GM19463 (cell line): Measurements from ENCODE around the gene SAMD4B.
"Not testable (repeated sequence)": the region's sequence is repeated elsewhere in the genome, so short reads cannot be mapped to it uniquely, and the experiment has no call there.

ENCODE experiments used
- ATAC-seq: cut with Tn5 transposase; IDR thresholded peaks from one replicate; pipeline ENCODE4 v1.9.1; 2021; ENCODE audit warnings: mild to moderate bottlenecking, moderate library complexity; ENCODE audit not compliant: unreplicated experiment

The SAMD4B gene

GRCh38 chr19:39341719-39342604, at the start of gene SAMD4B:
SAMD4B (plus strand) TSS chr19:39342421; CDS start chr19:39356894, 14,473 bp downstream.
- peak; percentile 83 for ATAC-seq

- no peak for ATAC-seq
These were observed 48.8 kb upstream of the SAMD4B start for GRCh38 chr19:39293394-39293793.

DNA sequence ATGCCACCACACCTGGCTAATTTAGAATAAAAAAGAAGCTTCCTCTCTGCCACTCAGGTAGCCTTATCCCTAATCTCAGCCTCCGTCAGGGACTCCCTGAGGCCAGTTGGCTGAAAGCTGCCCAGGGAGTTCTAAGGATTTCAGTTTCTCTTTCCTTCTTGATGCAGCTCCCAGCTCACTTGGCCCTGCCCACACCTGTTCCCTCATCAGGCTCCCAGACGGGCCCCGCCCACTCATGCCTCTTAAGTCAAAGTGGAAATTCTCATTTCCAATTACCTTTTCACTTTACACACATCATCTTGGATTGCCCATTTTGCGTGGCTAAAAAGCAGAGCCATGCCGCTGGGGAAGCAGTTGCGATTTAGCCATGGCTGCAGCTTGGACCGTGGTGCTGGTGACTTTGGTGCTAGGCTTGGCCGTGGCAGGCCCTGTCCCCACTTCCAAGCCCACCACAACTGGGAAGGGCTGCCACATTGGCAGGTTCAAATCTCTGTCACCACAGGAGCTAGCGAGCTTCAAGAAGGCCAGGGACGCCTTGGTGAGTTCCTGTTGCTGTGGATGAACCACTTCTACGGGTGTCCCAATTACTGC, 46.1 kb upstream of the SAMD4B start, which contains the start of gene IFNL1:
Gene IFNL1, plus strand, starts transcription at position 353 of the 591 bp plus-strand sequence. Its CDS starts 15 bp downstream, at position 368.
- no peak for ATAC-seq

DNA sequence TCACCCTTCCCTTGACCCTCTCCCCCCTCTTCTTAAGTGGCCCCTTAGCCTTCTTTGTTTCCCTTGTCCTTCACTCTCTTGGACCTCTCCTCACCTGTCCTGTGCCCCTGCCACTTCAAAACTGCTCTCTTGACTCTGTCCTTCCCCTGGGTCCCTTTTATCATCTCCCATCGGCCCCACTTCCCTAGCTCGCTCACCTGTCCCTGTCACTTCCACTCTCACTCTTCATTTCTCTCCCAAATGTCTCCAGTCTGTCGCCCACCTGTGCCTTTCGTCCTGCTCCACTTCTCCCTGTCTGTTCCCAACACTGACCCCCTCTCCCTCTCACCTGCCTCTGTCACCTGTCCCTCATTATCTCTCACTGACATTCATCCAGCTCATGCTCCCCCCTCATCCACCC, 45.3 kb upstream of the SAMD4B start:
- ATAC-seq, result no peak

DNA sequence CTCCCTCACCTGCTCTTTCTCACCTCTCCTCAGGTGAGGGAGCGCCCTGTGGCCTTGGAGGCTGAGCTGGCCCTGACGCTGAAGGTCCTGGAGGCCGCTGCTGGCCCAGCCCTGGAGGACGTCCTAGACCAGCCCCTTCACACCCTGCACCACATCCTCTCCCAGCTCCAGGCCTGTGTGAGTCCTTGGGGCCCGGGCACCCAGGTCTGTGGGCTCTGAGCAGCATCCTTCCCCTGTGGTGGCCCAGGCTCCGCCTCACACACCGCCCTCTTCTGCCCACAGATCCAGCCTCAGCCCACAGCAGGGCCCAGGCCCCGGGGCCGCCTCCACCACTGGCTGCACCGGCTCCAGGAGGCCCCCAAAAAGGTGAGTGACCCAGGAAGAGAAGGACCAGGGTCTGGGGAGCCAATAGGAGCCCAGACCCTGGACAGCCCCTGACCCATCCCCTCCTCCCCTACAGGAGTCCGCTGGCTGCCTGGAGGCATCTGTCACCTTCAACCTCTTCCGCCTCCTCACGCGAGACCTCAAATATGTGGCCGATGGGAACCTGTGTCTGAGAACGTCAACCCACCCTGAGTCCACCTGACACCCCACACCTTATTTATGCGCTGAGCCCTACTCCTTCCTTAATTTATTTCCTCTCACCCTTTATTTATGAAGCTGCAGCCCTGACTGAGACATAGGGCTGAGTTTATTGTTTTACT, 44.1 kb upstream of the SAMD4B start:
- no peak for ATAC-seq

DNA sequence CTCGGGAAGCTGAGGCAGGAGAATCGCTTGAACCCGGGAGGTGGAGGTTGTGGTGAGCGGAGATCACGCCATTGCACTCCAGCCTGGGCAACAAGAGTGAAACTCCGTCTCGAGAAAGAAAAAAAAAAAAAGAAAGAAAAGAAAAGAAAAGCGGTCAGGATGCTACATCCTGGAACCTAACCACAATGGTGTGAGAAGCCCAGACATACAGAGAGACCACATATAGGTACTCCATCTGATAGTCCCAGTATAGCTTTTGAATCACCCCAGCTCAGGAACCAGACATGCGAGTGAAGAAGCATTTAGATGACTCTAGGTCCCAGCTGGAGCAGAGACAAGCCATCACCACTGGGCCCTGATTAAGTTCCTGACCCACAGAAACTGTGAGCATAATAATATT, 42.8 kb upstream of the SAMD4B start:
- ATAC-seq, result no peak

GRCh38 chr19:39299832-39300231, 42.4 kb upstream of the SAMD4B start:
- no peak for ATAC-seq

- no peak for ATAC-seq
These were observed 41.2 kb upstream of the SAMD4B start for GRCh38 chr19:39301021-39301420.

DNA sequence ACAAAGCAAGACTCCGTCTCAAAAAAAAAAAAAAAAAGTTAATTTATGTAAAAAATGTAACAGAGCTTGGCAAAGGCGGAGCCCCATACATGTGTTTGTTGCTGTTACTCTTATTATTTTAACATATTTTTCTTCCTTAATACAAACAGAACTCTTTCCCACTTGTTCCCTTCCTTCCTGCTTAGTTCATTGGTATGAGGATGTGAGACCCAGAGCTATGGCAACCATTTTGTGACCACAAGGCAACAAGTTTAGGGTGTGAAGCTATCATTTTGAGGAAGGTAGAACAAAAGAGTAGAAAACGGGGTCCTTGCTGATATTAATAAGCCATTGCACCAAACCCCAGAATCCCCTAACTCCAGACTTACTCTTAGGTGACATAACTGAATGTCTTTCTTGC, 40.7 kb upstream of the SAMD4B start:
- no peak for ATAC-seq

- ATAC-seq, result no peak
These were observed 38.6 kb upstream of the SAMD4B start for GRCh38 chr19:39303373-39304184.

DNA sequence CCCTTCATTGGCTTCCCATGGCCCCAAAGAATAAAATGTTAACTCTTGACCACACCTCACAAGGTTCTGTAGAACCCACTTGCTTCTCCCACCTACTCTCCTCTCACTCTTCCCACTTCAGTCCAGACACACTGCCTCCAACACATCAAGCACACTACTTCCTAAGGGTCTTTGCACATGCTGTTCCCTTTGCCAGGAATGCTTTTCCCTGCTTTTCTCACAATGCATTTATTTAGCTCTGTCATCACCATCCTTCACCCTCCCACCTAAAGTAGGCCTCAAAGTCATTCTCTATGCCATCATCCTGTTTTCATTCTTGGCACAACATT, 38.1 kb upstream of the SAMD4B start:
- no peak for ATAC-seq

GRCh38 chr19:39304701-39305571, 37.3 kb upstream of the SAMD4B start:
- ATAC-seq, result no peak

DNA sequence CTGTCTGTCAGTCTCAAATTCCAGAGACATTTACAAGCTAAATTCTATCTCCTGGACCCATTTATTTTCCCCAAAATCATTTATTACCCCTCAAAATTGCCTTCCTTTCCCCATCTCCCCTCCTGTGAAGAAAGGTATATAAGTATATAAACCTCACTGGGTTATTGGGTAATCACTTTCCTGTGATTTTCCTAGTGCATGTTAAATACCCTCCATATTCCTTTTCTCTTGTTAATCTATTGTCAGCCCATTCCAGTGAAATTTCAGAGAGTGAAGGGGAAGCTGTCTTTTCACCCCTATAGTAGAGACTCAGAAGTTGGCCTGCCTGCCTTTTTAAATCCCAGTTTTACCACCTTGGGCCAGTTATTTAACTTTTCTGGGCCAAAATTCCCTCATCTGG, 36.1 kb upstream of the SAMD4B start:
- ATAC-seq, result no peak

DNA sequence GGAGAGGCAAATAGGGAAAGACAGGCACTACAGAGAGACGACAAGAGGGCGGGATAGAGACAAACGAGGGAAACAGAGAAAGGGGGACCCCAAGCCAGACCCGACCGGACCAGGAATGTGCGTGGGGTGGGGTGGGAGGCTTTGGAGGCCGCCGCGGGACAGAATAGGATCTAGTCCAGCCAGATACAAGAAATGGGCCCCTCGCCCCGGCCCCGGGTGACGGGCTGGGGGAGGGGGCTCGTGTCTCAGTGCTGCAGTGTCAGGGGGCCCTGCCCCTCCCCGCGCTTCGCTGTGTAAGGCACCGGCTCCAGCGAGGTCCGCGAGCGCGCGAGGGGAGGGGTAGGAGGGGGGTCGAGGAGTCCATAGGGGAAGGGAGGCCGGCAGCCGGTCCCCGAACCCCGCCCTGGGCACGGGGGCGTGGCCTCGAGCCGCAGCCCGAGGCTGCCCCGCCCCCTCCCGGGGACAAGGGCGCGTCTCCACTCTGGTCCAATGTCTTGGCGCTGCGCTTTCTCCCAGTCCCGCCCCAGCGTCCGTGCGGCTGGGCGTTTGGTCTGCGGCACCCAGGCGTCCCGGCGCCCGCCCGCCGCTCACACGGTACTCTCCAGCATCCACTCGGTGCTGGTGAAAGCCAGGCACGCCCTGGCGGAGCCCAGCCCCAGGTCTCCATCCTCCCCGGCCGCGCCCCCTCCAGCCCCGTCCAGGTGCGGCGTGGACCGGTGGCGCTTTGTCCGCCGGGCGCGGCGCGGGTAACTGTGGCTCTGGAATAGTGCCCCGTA, 35.0 kb upstream of the SAMD4B start:
- ATAC-seq, result no peak

DNA sequence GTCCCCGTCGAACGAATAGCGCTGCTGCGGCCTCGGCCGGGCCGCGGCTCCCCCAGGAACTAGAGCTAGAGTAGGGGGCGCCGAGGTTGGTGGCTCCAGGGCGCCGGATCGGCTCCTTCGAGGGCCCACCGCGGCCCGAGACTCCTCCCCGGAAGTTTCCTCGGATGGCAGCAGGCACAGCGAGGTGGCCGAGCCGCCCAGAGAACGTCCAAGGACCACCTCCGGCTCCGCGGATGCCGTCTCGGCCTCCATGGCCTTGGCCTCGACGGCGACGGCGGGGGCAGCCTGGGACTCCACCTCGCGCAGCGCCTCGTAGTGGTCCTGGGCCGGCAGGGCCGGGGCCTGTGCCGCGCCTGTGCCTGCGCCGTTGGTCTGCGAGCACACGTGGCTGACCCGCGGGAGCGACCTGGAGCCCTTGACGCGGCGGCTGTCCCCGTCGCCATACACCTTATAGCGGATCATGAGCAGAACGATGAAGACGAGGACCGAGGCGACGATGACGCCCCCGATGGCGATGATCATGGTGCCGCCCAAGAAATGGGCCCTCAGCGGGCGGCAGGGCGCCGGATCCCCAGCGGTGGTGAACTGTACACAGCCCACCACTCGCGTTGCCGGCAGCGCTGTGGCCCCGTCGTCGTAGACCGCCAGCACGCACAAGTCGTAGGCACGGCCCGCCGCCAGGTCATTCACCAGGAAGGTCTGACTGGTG, 34.2 kb upstream of the SAMD4B start:
- no peak for ATAC-seq

GRCh38 chr19:39308531-39309304, 33.5 kb upstream of the SAMD4B start:
- no peak for ATAC-seq

GRCh38 chr19:39309305-39309670, 32.9 kb upstream of the SAMD4B start:
- not testable (repeated sequence) for ATAC-seq
